ENCODE results near the gene OTUD7B.
"Not testable (repeated sequence)": the region's sequence is repeated elsewhere in the genome, so short reads cannot be mapped to it uniquely, and the experiment has no call there.

- not testable (repeated sequence) for TF ChIP-seq EZH2 (IDR thresholded peaks at IDR 0.05; ENCODE audit: borderline replicate concordance, insufficient read depth, low read depth, low read length, poor library complexity, severe bottlenecking); CTCF (IDR thresholded peaks at IDR 0.05)
Measured at GRCh38 chr1:149957548-149957947, 53.0 kb downstream of the OTUD7B start.

All from B cell (primary cell).